Esophagus muscularis mucosa (tissue), 4 donors: ENCODE measurements around the gene MYH11. TPM values are rescaled to one million over a fixed set of nuclear protein-coding genes. Genes with fewer than 3 reads are reported as not detected.
A peak's percentile ranks its signal among the peaks of the same experiment; 100 is the strongest.

ENCODE experiments used
- DNase-seq: peaks from one replicate; pipeline ENCODE4 v3.0.0-alpha.2; 2017; ENCODE audit errors: extremely low spot score
- H3K27ac ChIP-seq, 4 donors: fragments of 200-600 bp; sonication (generic); replicated peaks in 1 of 4; 1 replicate in 3 of 4; 2 replicates in 1 of 4; pipeline ENCODE4 v1.5.1; 2016 to 2019; ENCODE audit warnings: mild to moderate bottlenecking in 1 of 4
- H3K27me3 ChIP-seq, 4 donors: fragments of 200-600 bp; sonication (generic); one replicate each; pipeline versions ENCODE4 v1.5.1 to v1.6.0; 2016 to 2019
- H3K36me3 ChIP-seq, 4 donors: fragments of 200-600 bp; sonication (generic); one replicate each; pipeline ENCODE4 v1.5.1; 2016 to 2019
- H3K4me1 ChIP-seq, 4 donors: fragments of 200-600 bp; sonication (generic); one replicate each; pipeline ENCODE4 v1.5.1; 2016 to 2019
- H3K4me3 ChIP-seq, 4 donors: fragments of 200-600 bp; sonication (generic); 1 replicate in 2 of 4; 2 replicates in 2 of 4; pipeline ENCODE4 v1.5.1; 2016 to 2019; ENCODE audit warnings: mild to moderate bottlenecking in 4 of 4, moderate library complexity in 1 of 4
- H3K9me3 ChIP-seq, 4 donors: fragments of 200-600 bp; sonication (generic); 1 replicate in 3 of 4; 2 replicates in 1 of 4; pipeline ENCODE4 v1.5.1; 2016 to 2019
- CTCF ChIP-seq, 3 experiments: fragments of 200-600 bp in 2 of 3; fragments of 450-650 bp in 1 of 3; sonication (generic) in 2 of 3; IDR thresholded peaks; one replicate each; pipeline ENCODE4 v1.5.1; 2017 to 2019; ENCODE audit warnings: antibody characterized with exemption in 3 of 3, mild to moderate bottlenecking in 2 of 3, moderate library complexity in 1 of 3
- EP300 ChIP-seq: sonication (generic); formaldehyde crosslinking; IDR thresholded peaks from one replicate; pipeline ENCODE4 v1.6.1; 2017; ENCODE audit warnings: antibody characterized with exemption
- POLR2A ChIP-seq: fragments of 450-650 bp; IDR thresholded peaks from one replicate; pipeline ENCODE4 v1.6.1; 2017; ENCODE audit warnings: antibody characterized with exemption, moderate library complexity, mild to moderate bottlenecking, low read depth
- POLR2AphosphoS5 ChIP-seq, 2 donors: sonication (generic); formaldehyde crosslinking; IDR thresholded peaks; one replicate each; pipeline ENCODE4 v1.6.1; 2017; ENCODE audit warnings: antibody characterized with exemption in 2 of 2
- WGBS: methylation state at CpG from one replicate; pipeline ENCODE4 v1.1.5; 2018; 5-methylcytosine and 5-hydroxymethylcytosine counted together
- intact Hi-C: fragments of 100-400 bp; cut with DNase I; formaldehyde crosslinking; loops from one replicate; pipeline ENCODE4 v1.15.1; 2023
- total RNA-seq, 4 donors: library from RNA; depleted of rRNA; stranded (reverse); fragments of >200 nt; gene quantifications; one replicate each; pipeline versions ENCODE4 v1.1.0 to v1.2.1, GENCODE V29; 2016

MYH11 gene
- over 10,000 TPM in 3 of 4 donors, 1,000 to 10,000 TPM in 1; 9,583 to 20,476 (median 14,208) TPM for total RNA-seq

- peaks cover 16 to 53% (median 43%) of the 10 kb centered on the region in 4 donors for H3K4me1 ChIP-seq
- intact Hi-C loops: loop anchor here (10.0 kb wide), 1 partner anchor 208 kb away; no protein-coding TSS in a partner anchor
- WGBS: 0% methylated on average over 6 of the region's 49 CpGs
- peaks cover 0 to 19% (median 0%) of the 10 kb centered on the region in 4 donors for H3K27me3 ChIP-seq
- peaks cover 0 to 25% (median 0%) of the 10 kb centered on the region in 4 donors for H3K36me3 ChIP-seq
- DNase-seq: no peak
- peak within 1 kb of the TSS; percentile 67 to 79 (median 72) for H3K4me3 ChIP-seq
- H3K9me3 ChIP-seq: no peaks in the 10 kb centered on the region
- peak within 1 kb of the TSS; percentile 95 to 98 (median 95) for H3K27ac ChIP-seq
- TF ChIP-seq EP300 (no peak), POLR2A (peak; percentile 40), POLR2AphosphoS5 (IDR thresholded peaks at IDR 0.05) (peak; percentile 84 to 96), CTCF (IDR thresholded peaks at IDR 0.05) (peak; percentile 16 to 50 (median 48))
These were observed at the start of gene MYH11 for GRCh38 chr16:15856901-15857698. Gene MYH11 (minus strand): TSS chr16:15857028. CDS start chr16:15838252, 18,776 bp downstream.

- Histone ChIP-seq H3K4me3 (no peak overlapping the region), H3K9me3 (no peaks in the 10 kb centered on the region), H3K4me1 (no peaks in the 10 kb centered on the region), H3K27me3 (no peaks in the 10 kb centered on the region), H3K36me3 (no peaks in the 10 kb centered on the region), H3K27ac (no peak overlapping the region)
- WGBS: 82% methylated on average over 2 of the region's 2 CpGs
- intact Hi-C loops: no loop called here
- DNase-seq: no peak
- TF ChIP-seq POLR2AphosphoS5 (IDR thresholded peaks at IDR 0.05) (no peak), CTCF (IDR thresholded peaks at IDR 0.05) (no peak), EP300 (no peak), POLR2A (no peak)
These were observed 49.6 kb upstream of the MYH11 start for GRCh38 chr16:15906439-15906838.

- Histone ChIP-seq H3K9me3 (no peaks in the 10 kb centered on the region), H3K4me3 (no peak overlapping the region), H3K27me3 (no peaks in the 10 kb centered on the region), H3K4me1 (peaks cover 0 to 5% (median 0%) of the 10 kb centered on the region in 4 donors), H3K36me3 (no peaks in the 10 kb centered on the region), H3K27ac (no peak overlapping the region)
- intact Hi-C loops: no loop called here
- no peak for DNase-seq
- TF ChIP-seq POLR2AphosphoS5 (IDR thresholded peaks at IDR 0.05) (no peak), POLR2A (no peak), CTCF (IDR thresholded peaks at IDR 0.05) (no peak), EP300 (no peak)
- WGBS: 90% methylated on average over 5 of the region's 5 CpGs
These were observed 47.1 kb upstream of the MYH11 start for GRCh38 chr16:15903960-15904359.

- H3K36me3 ChIP-seq: no peaks in the 10 kb centered on the region
- DNase-seq: no peak
- 74% methylated on average over 6 of the region's 6 CpGs for WGBS
- H3K9me3 ChIP-seq: no peaks in the 10 kb centered on the region
- no peak overlapping the region for H3K27ac ChIP-seq
- H3K27me3 ChIP-seq: no peaks in the 10 kb centered on the region
- no peak overlapping the region for H3K4me3 ChIP-seq
- TF ChIP-seq EP300 (no peak), CTCF (IDR thresholded peaks at IDR 0.05) (no peak), POLR2A (no peak), POLR2AphosphoS5 (IDR thresholded peaks at IDR 0.05) (no peak)
- intact Hi-C loops: no loop called here
- peaks cover 0 to 5% (median 0%) of the 10 kb centered on the region in 4 donors for H3K4me1 ChIP-seq
These were observed 44.2 kb upstream of the MYH11 start for GRCh38 chr16:15900901-15901500.
